ENCODE measurements around the gene TTC34.
"Not testable (repeated sequence)": the region's sequence is repeated elsewhere in the genome, so short reads cannot be mapped to it uniquely, and the experiment has no call there.

TTC34 gene

DNA sequence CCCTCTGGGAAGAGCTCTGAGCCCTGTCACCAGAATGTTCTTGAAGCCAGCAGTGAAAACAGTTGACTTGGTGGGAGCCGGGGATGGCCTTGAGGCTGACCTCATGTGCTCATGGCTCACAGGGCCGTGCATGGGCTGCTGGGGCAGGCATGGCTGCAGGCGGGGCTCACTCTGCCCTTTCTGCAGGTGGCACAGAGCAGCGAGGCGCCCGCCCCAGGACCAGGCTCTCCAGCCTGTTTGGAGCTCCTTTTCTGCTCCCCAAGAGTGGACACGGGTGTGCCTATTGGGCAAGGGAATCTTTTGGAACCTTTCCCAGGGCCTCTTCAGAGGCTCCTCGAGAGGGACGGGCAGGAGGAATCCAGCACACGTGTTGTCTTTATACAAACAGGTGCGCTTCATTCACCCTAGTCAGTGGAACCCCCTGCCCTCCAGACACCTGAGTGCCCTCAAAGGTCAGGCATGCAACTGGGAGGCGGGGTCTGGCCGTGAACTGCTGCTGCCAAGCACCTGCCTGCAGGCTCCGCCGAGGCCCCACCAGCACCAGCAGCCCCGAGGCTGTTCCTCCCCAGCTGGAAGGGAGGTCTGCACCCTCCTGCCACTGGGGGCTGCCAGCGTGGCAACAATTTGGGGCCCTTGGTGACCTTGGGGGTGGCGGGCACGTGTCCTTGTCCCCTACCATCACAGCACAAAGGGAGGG lies 2.6 kb upstream of the TTC34 start:
- no peak for TF ChIP-seq ZNF274 (IDR thresholded peaks at IDR 0.05; ENCODE audit: low read depth, low read length)

GRCh38 chr1:2803086-2803930 lies 1.8 kb upstream of the TTC34 start:
- TF ChIP-seq ZNF274 (IDR thresholded peaks at IDR 0.05; ENCODE audit: low read depth, low read length): no peak
- H3K4me3 ChIP-seq (ENCODE audit: low read length): no peak overlapping the region

More for the DNA sequence above, 2.6 kb upstream of the TTC34 start:
- no peak overlapping the region for H3K4me3 ChIP-seq (ENCODE audit: low read length)

DNA sequence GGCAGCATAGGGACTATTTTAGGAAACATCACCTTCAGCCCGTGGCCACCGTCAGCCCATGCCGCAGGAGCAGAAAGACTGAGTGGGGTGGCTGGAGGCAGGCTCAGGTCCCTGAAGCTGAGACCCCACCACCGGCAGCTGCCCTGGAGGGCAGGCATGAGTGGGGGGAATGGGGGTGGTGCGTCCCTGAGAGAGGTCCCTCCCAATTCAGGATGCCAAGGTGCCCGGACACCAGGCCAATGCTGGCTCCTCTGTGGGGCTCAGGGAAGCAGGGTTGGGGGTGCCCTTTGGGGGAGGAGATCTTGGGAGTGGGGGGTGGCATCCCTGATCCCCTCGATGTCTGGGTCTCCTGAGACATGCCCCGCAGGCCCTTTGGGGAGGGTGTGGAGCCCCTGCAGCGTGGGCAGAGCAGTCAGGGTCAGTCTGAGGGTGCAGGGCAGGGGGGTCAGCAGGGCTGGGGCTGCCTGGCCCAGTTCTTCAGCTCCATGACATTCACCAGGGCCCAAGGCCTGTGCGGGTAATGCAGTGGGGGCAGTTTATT lies 998 bp upstream of the TTC34 start:
- H3K4me3 ChIP-seq (ENCODE audit: low read length): no peak overlapping the region
- TF ChIP-seq ZNF274 (IDR thresholded peaks at IDR 0.05; ENCODE audit: low read depth, low read length): no peak

GRCh38 chr1:2801046-2801445 lies 447 bp downstream of the TTC34 start:
- H3K4me3 ChIP-seq (ENCODE audit: low read length): no peak overlapping the region
- TF ChIP-seq ZNF274 (IDR thresholded peaks at IDR 0.05; ENCODE audit: low read depth, low read length): no peak

GRCh38 chr1:2800664-2801045 lies 838 bp downstream of the TTC34 start:
- no peak overlapping the region for H3K4me3 ChIP-seq (ENCODE audit: low read length)
- TF ChIP-seq ZNF274 (IDR thresholded peaks at IDR 0.05; ENCODE audit: low read depth, low read length): no peak

- no peak for TF ChIP-seq ZNF274 (IDR thresholded peaks at IDR 0.05; ENCODE audit: low read depth, low read length)
- no peak overlapping the region for H3K4me3 ChIP-seq (ENCODE audit: low read length)
Observed at GRCh38 chr1:2799811-2800663, 1.5 kb downstream of the TTC34 start.

GRCh38 chr1:2798958-2799357 lies 2.5 kb downstream of the TTC34 start:
- not testable (repeated sequence) for H3K4me3 ChIP-seq (ENCODE audit: low read length)

DNA sequence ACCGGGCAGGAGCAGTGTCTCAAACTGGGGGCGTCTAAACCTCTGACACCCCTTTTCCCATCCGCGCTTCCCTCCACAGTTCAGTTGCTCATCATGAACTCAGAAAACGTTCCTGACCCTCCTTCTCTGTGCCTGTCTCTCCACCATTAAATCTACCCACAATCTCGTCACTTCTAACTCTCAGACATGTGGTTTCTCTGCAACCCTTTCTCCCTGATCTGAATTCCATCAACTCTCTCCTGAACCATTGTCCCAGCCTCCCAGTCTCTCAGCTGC lies 3.8 kb downstream of the TTC34 start:
- H3K4me3 ChIP-seq (ENCODE audit: low read length): no peak overlapping the region
- TF ChIP-seq ZNF274 (IDR thresholded peaks at IDR 0.05; ENCODE audit: low read depth, low read length): no peak

- no peak for TF ChIP-seq ZNF274 (IDR thresholded peaks at IDR 0.05; ENCODE audit: low read depth, low read length)
- H3K4me3 ChIP-seq (ENCODE audit: low read length): no peak overlapping the region
Observed at GRCh38 chr1:2796890-2797740, 4.4 kb downstream of the TTC34 start.

DNA sequence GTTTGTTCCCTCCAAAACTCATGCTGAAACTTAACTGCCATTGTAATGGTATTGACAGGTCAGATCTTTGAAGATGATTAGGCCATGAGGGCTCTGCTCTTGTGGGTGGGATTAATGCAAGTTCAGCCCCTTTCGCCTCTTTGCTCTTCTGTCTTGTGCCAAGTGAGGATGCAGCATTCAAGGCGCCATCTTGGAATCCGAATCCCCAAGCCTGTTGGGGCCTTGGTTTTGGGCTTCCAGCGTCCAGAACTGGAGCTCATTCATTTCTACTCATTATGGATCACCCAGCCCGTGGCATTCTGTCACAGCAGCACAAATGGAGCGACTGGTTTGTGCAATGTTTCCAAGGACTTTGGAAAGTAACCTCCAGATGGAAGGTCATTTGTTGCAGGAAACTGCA lies 5.6 kb downstream of the TTC34 start:
- TF ChIP-seq ZNF274 (IDR thresholded peaks at IDR 0.05; ENCODE audit: low read depth, low read length): no peak
- no peak overlapping the region for H3K4me3 ChIP-seq (ENCODE audit: low read length)

DNA sequence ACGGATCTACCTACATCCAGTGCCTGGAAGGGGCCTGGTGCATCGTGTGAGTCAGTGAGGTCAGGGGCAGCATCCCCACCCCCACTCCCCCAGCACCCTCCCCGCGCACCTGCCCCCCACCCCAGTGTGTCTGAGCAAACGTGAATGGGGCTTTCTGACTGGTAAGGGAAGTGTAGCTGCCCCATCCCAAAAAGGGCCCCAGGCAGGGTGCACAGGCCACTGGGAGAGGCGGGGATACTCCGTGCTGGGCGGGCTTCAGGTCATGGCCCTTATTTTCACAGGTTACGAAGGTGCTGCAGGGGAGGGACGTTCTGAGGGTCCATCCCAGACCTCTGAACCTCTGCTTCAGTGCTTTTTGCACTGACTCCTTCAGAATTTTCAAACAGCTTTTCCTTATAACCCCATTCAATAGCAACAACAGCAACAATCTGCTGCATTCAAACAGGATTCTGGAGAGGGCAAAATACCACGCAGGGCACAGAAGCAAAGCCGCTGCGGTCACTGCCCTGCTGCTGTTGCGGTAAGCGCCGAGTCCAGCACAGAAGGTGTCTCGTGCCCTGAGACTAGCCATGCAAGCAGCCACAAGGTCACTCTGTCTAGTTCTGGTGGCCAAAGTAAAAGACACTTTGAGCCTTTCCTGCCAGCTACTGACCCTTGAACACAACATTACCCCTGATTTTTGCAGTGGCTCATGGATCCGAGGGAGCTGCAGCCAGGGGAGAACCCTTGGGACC lies 10.3 kb downstream of the TTC34 start:
- no peak overlapping the region for H3K4me3 ChIP-seq (ENCODE audit: low read length)
- TF ChIP-seq ZNF274 (IDR thresholded peaks at IDR 0.05; ENCODE audit: low read depth, low read length): no peak

GRCh38 chr1:2789986-2790581 lies 11.4 kb downstream of the TTC34 start:
- no peak overlapping the region for H3K4me3 ChIP-seq (ENCODE audit: low read length)
- TF ChIP-seq ZNF274 (IDR thresholded peaks at IDR 0.05; ENCODE audit: low read depth, low read length): no peak

All from GM08714 (cell line).